Mesendoderm (in vitro differentiated cells): ENCODE data around the gene OCA2.

Source experiments
- DNase-seq: peaks from one replicate; pipeline ENCODE4 v3.0.0; 2013
- H2AK5ac ChIP-seq: 2 replicates; pipeline ENCODE4 v1.6.1; 2013; ENCODE audit warnings: low read length, inconsistent platforms
- H2BK120ac ChIP-seq: 2 replicates; pipeline ENCODE4 v1.6.1; 2013; ENCODE audit warnings: low read depth, mild to moderate bottlenecking, low read length, moderate library complexity, mixed read lengths
- H2BK15ac ChIP-seq: replicated peaks from 2 replicates; pipeline ENCODE4 v1.6.1; 2013; ENCODE audit warnings: low read depth, mild to moderate bottlenecking, moderate library complexity
- H2BK5ac ChIP-seq: 2 replicates; pipeline ENCODE4 v1.6.1; 2013; ENCODE audit warnings: low read length, inconsistent platforms
- H3K18ac ChIP-seq: 2 replicates; pipeline ENCODE4 v1.6.1; 2013; ENCODE audit warnings: mild to moderate bottlenecking, low read length, mixed read lengths
- H3K23ac ChIP-seq: one replicate; pipeline ENCODE4 v1.6.1; 2013; ENCODE audit warnings: low read length
- H3K27ac ChIP-seq: 2 replicates; pipeline ENCODE4 v1.5.1; 2013; ENCODE audit warnings: low read depth, mild to moderate bottlenecking, inconsistent platforms, low read length, moderate library complexity
- H3K27me3 ChIP-seq: 2 replicates; pipeline ENCODE4 v1.6.1; 2013; ENCODE audit warnings: low read length, control low read depth, mild to moderate bottlenecking, inconsistent platforms; ENCODE audit not compliant: insufficient read depth, poor library complexity
- H3K36me3 ChIP-seq: 2 replicates; pipeline ENCODE4 v1.6.1; 2013; ENCODE audit warnings: low read length, inconsistent platforms; ENCODE audit not compliant: control insufficient read depth, insufficient read depth
- H3K4ac ChIP-seq: one replicate; pipeline ENCODE4 v1.6.1; 2013; ENCODE audit warnings: low read depth, mild to moderate bottlenecking, low read length, moderate library complexity
- H3K4me1 ChIP-seq: 2 replicates; pipeline ENCODE4 v1.6.1; 2013; ENCODE audit warnings: low read depth, low read length, inconsistent platforms; ENCODE audit not compliant: control insufficient read depth
- H3K4me2 ChIP-seq: 2 replicates; pipeline ENCODE4 v1.6.1; 2013; ENCODE audit warnings: low read length
- H3K4me3 ChIP-seq: 2 replicates; pipeline ENCODE4 v1.5.1; 2013; ENCODE audit warnings: mild to moderate bottlenecking, low read length
- H3K56ac ChIP-seq: one replicate; pipeline ENCODE4 v1.6.1; 2013; ENCODE audit warnings: low read length
- H3K79me1 ChIP-seq: 2 replicates; pipeline ENCODE4 v1.6.1; 2013; ENCODE audit warnings: low read length, inconsistent platforms
- H3K79me2 ChIP-seq: 2 replicates; pipeline ENCODE4 v1.6.1; 2013; ENCODE audit warnings: mild to moderate bottlenecking, low read length; ENCODE audit not compliant: control insufficient read depth, insufficient read depth
- H3K9ac ChIP-seq: 2 replicates; pipeline ENCODE4 v1.6.1; 2013; ENCODE audit warnings: low read length, inconsistent platforms
- H4K5ac ChIP-seq: one replicate; pipeline ENCODE4 v1.6.1; 2013; ENCODE audit warnings: low read length
- H4K8ac ChIP-seq: one replicate; pipeline ENCODE4 v1.6.1; 2013; ENCODE audit warnings: low read depth, mild to moderate bottlenecking, control low read depth, low read length, moderate library complexity
- WGBS: extraction: QIAGEN DNeasy Blood & Tissue Kit; methylation state at CpG from one replicate; pipeline ENCODE4 v1.1.7; 2013; ENCODE audit warnings: low lambda C conversion rate, missing lambda C conversion rate; ENCODE audit not compliant: insufficient coverage; ENCODE audit errors: extremely low coverage; 5-methylcytosine and 5-hydroxymethylcytosine counted together

OCA2 gene

DNA sequence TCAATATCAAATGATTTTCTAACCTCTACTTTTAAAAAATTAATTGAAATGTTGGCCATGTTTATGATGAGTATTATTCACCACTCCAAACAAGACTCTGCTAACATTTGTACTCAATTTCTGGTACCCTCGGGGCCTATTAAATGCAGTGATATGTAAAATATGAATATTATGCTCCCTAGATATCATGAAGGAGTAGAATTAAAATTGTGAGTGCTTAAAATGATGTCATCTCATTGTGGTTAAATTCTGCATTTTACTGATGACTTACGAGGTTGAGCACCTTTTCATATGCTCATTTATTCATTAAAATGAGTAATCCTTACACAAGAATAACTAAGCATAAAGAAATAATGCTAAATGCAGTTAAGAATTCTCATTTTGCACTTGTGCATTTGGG, 159.9 kb downstream of the OCA2 start:
- Histone ChIP-seq H3K36me3 (no peaks in the 10 kb centered on the region), H3K18ac (no peak overlapping the region), H3K27me3 (no peaks in the 10 kb centered on the region), H3K79me1 (no peaks in the 10 kb centered on the region), H3K4me1 (no peaks in the 10 kb centered on the region), H3K4me3 (no peak overlapping the region), H4K5ac (no peak overlapping the region), H3K4me2 (no peak overlapping the region), H2AK5ac (no peak overlapping the region), H3K56ac (no peak overlapping the region), H3K79me2 (no peaks in the 10 kb centered on the region), H2BK5ac (no peak overlapping the region), H3K23ac (no peak overlapping the region), H3K27ac (no peak overlapping the region), H3K4ac (no peak overlapping the region), H2BK120ac (no peak overlapping the region), H4K8ac (no peak overlapping the region), H2BK15ac (no peak overlapping the region), H3K9ac (no peak overlapping the region)
- no CpG with 5 or more reads among the region's 2 CpGs for WGBS
- no peak for DNase-seq

DNA sequence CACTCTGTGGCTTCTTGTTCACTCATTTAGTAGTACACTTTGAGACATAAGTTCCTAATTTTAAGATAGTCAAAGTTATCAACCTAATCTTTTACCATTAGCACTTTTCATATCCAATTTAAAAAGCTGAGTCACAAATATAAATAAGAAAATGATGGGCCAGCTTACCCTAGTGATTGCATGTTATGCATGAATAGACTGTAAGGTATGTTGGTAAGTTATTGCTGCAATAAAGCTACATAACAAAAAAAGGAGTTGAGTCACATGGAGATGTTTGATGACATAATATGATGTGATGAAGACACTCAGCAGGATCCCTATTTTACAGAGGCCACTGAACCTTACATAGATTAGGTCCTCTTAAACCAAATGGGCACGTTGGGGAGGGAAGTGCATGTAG, 161.3 kb downstream of the OCA2 start:
- H3K79me2 ChIP-seq: no peaks in the 10 kb centered on the region
- H4K8ac ChIP-seq: no peak overlapping the region
- no peaks in the 10 kb centered on the region for H3K27me3 ChIP-seq
- no peak for DNase-seq
- H2BK5ac ChIP-seq: no peak overlapping the region
- H3K4me2 ChIP-seq: no peak overlapping the region
- H3K23ac ChIP-seq: no peak overlapping the region
- H3K4me1 ChIP-seq: no peaks in the 10 kb centered on the region
- H3K4me3 ChIP-seq: no peak overlapping the region
- H2BK120ac ChIP-seq: no peak overlapping the region
- H3K9ac ChIP-seq: no peak overlapping the region
- H3K79me1 ChIP-seq: no peaks in the 10 kb centered on the region
- H3K56ac ChIP-seq: no peak overlapping the region
- H2BK15ac ChIP-seq: no peak overlapping the region
- H3K4ac ChIP-seq: no peak overlapping the region
- H2AK5ac ChIP-seq: no peak overlapping the region
- WGBS: no CpG with 5 or more reads among the region's 1 CpG
- H3K18ac ChIP-seq: no peak overlapping the region
- no peaks in the 10 kb centered on the region for H3K36me3 ChIP-seq
- no peak overlapping the region for H4K5ac ChIP-seq
- H3K27ac ChIP-seq: no peak overlapping the region

DNA sequence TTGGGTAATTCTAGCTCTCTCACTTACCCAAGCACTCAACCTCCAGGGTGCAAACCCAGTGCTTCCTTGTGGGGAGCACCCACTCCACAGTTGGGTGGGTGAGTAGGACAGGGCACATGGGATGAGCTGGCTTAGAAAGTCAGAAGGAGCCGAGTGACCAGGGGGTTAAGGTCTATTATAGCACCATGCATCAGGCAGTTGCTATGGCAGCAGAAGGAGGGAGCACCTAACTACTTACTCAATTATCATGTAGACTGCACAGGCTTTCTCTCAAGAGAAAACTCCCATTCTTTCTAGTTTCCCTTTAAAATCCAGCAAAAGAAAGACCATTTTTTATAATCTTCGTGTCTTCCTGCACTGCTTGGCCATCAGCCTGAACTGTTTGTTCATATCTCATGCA, 163.0 kb downstream of the OCA2 start:
- Histone ChIP-seq H3K4me2 (no peak overlapping the region), H4K5ac (no peak overlapping the region), H3K56ac (no peak overlapping the region), H2BK120ac (no peak overlapping the region), H4K8ac (no peak overlapping the region), H2AK5ac (no peak overlapping the region), H3K4ac (no peak overlapping the region), H3K27ac (no peak overlapping the region), H3K27me3 (no peaks in the 10 kb centered on the region), H3K79me1 (no peaks in the 10 kb centered on the region), H3K18ac (no peak overlapping the region), H3K36me3 (no peaks in the 10 kb centered on the region), H3K4me3 (no peak overlapping the region), H2BK5ac (no peak overlapping the region), H3K23ac (no peak overlapping the region), H3K4me1 (no peaks in the 10 kb centered on the region), H3K79me2 (no peaks in the 10 kb centered on the region), H2BK15ac (no peak overlapping the region), H3K9ac (no peak overlapping the region)
- no CpG with 5 or more reads among the region's 2 CpGs for WGBS
- DNase-seq: no peak

DNA sequence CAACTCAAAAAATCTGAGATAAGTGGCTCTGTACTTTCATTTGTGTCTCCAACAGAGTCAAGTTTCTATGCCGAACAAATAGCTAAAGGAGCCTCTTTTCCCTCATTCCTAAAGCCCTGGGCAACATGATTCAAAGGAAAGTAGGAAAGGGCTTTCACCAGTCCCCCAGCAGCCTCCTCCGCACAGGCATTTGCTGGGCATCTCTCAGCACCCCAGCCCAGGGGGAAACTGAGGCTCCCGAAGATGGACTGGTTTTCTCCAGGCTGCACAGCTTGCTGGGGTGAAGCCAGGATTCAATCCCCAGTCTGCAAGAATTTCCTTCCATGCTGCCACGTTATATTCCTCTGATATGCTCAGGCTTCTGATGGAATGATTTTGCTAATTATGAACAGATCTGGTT, 163.8 kb downstream of the OCA2 start:
- no peak overlapping the region for H3K4me2 ChIP-seq
- H2AK5ac ChIP-seq: no peak overlapping the region
- no peaks in the 10 kb centered on the region for H3K79me2 ChIP-seq
- H3K18ac ChIP-seq: no peak overlapping the region
- no peaks in the 10 kb centered on the region for H3K27me3 ChIP-seq
- no peak overlapping the region for H3K4ac ChIP-seq
- H3K4me1 ChIP-seq: no peaks in the 10 kb centered on the region
- H3K9ac ChIP-seq: no peak overlapping the region
- WGBS: no CpG with 5 or more reads among the region's 4 CpGs
- no peak overlapping the region for H2BK120ac ChIP-seq
- no peak overlapping the region for H4K5ac ChIP-seq
- no peaks in the 10 kb centered on the region for H3K36me3 ChIP-seq
- H3K4me3 ChIP-seq: no peak overlapping the region
- no peak for DNase-seq
- H3K27ac ChIP-seq: no peak overlapping the region
- no peak overlapping the region for H2BK5ac ChIP-seq
- H3K79me1 ChIP-seq: no peaks in the 10 kb centered on the region
- no peak overlapping the region for H2BK15ac ChIP-seq
- H3K56ac ChIP-seq: no peak overlapping the region
- H4K8ac ChIP-seq: no peak overlapping the region
- no peak overlapping the region for H3K23ac ChIP-seq

DNA sequence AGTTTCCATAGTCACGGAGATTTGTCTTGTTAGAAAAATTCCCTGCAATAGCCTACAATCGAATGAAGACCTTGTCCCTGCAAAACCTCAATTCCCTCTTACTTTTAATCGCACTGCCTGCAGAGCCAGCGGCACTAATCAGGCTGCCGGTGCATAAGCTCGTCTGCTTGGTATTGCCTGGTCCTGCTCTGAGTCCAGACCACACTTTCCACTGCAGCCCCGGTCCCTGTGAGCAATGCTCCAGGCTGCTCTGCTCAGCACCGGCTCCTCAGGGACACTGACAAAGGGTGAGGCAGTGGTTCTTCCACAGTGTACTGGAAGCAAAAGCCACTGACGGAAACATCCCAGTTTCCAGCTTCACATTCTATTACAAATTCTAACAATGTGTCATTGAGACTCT, 164.3 kb downstream of the OCA2 start:
- Histone ChIP-seq H3K27ac (no peak overlapping the region), H3K18ac (no peak overlapping the region), H3K9ac (no peak overlapping the region), H3K36me3 (no peaks in the 10 kb centered on the region), H3K56ac (no peak overlapping the region), H2BK120ac (no peak overlapping the region), H3K4me2 (no peak overlapping the region), H3K4ac (no peak overlapping the region), H3K4me1 (no peaks in the 10 kb centered on the region), H3K23ac (no peak overlapping the region), H2BK5ac (no peak overlapping the region), H4K8ac (no peak overlapping the region), H3K4me3 (no peak overlapping the region), H3K79me1 (no peaks in the 10 kb centered on the region), H2BK15ac (no peak overlapping the region), H4K5ac (no peak overlapping the region), H3K27me3 (no peaks in the 10 kb centered on the region), H3K79me2 (no peaks in the 10 kb centered on the region), H2AK5ac (no peak overlapping the region)
- WGBS: no CpG with 5 or more reads among the region's 9 CpGs
- DNase-seq: no peak

DNA sequence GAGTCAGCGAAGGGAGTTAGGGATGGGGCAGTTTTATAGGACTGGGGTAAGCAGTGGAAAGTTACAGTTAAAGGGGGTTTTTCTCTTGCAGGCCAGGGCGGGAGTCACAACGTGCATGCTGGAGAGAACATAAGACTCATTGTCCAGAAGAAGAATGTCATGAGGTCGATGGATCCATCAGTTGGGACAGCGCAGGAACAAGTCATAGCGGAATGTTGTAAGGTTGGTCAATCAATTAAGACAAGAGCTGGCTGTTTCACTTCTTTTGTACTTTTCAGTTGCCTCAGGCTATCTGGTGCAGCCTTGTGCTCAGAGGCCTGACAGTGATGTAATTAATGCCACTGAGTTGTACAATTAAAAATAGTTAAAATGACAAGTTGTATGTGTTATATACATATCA, 165.6 kb downstream of the OCA2 start:
- no CpG with 5 or more reads among the region's 6 CpGs for WGBS
- no peak overlapping the region for H3K4me3 ChIP-seq
- H3K27ac ChIP-seq: no peak overlapping the region
- H3K79me1 ChIP-seq: no peaks in the 10 kb centered on the region
- no peak overlapping the region for H3K4ac ChIP-seq
- no peak overlapping the region for H3K18ac ChIP-seq
- DNase-seq: no peak
- H3K9ac ChIP-seq: no peak overlapping the region
- H3K79me2 ChIP-seq: no peaks in the 10 kb centered on the region
- H3K36me3 ChIP-seq: no peaks in the 10 kb centered on the region
- H2BK120ac ChIP-seq: no peak overlapping the region
- no peak overlapping the region for H2AK5ac ChIP-seq
- no peak overlapping the region for H2BK5ac ChIP-seq
- H3K23ac ChIP-seq: no peak overlapping the region
- no peak overlapping the region for H2BK15ac ChIP-seq
- H3K4me1 ChIP-seq: no peaks in the 10 kb centered on the region
- H3K4me2 ChIP-seq: no peak overlapping the region
- no peak overlapping the region for H4K5ac ChIP-seq
- no peak overlapping the region for H3K56ac ChIP-seq
- no peaks in the 10 kb centered on the region for H3K27me3 ChIP-seq
- H4K8ac ChIP-seq: no peak overlapping the region
